Stimulated activated CD8-positive, alpha-beta memory T cell treated with anti-CD3 and anti-CD28 coated beads, Interleukin-7, amount 100 ng/mL, for 4 hours (primary cell): ENCODE results near the gene LRIF1.
A peak's percentile ranks its signal among the peaks of the same experiment; 100 is the strongest.
"Not testable (repeated sequence)": the region's sequence is repeated elsewhere in the genome, so short reads cannot be mapped to it uniquely, and the experiment has no call there.

ENCODE experiments used
- DNase-seq, 2 donors: peaks; one replicate each; pipeline ENCODE4 v3.0.0-alpha.2; 2020; ENCODE audit warnings: low read depth in 2 of 2

The LRIF1 gene

DNA sequence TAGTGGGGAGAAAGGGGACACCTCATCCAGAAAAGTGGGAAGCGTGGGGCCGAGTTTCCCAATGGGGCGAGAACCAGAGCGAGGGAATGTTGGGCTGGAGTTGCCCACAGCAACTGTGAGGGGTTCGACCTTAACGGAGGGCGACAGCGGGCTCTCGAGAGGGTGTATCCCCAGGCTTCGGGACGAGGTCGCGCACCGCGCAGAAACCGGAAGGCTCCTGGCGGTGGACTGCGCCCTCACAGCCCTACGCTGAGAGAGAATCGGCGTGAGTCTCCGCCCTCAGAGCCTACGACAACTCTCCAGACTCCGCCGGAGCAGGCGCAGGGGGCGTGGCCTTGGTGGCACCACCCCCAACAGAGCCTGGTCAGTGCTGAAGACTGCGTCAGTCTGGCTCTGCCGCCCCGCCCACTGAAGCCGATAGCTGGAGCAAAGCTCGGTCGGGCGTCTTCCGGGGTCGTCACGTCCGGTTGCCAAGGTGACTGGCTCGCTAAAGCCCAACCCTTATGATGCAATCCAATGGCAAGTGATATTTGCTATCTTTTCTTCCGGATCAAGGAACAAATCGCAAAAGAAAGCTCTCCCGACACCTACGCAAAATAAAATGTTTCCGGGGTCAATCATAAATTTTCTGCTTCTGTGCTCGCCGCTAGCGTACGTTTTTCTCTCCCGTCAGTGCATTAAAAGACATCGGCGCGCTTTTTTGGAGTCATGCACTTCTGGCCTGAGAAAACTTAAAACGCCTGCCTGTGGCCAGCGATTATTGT lies at the start of gene LRIF1:
Gene LRIF1, minus strand, starts transcription at position 232 of the 764 bp plus-strand sequence. CDS start 234 bp downstream, outside the sequence.
- peak; percentile 100 for DNase-seq

- DNase-seq: no peak
Measured at GRCh38 chr1:111008031-111008430, 44.3 kb upstream of the LRIF1 start.

- no peak for DNase-seq
Measured at GRCh38 chr1:111006556-111006955, 42.8 kb upstream of the LRIF1 start.

- DNase-seq: not testable (repeated sequence)
Measured at GRCh38 chr1:110999607-111000006, 35.9 kb upstream of the LRIF1 start.

DNA sequence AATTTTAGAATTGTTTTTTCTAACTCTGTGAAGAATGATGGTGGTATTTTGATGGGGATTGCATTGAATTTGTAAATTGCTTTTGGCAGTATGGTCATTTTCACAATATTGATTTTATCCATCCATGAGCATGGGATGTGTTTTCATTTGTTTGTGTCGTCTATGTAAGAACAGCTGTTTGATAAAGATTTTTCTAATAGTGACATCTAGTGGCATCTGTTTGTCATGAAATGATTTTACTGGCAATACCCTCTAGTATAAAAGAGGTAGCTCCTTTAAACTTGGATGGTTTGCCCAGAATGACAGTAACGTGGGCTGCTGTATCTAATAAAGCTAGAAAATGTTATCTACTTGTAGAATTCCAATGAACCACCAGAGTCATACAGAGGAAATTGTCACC lies 28.6 kb upstream of the LRIF1 start:
- DNase-seq: not testable (repeated sequence)

DNA sequence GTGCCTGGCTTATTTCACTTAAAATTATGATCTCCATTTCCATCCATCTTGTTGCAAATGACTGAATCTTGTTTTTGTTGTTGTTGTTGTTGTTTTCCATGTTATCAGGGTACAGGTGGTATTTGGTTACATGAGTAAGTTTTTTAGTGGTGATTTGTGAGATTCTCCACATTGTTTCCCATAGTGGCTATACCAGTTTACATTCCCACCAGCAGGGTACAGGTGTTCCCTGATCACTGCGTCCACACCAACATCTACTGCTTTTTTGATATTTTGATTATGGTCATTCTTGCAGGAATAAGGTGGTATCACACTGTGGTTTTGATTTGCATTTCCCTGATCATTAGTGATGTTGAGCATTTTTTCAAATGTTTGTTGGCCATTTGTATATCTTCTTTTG lies 27.6 kb upstream of the LRIF1 start:
- DNase-seq: not testable (repeated sequence)

DNA sequence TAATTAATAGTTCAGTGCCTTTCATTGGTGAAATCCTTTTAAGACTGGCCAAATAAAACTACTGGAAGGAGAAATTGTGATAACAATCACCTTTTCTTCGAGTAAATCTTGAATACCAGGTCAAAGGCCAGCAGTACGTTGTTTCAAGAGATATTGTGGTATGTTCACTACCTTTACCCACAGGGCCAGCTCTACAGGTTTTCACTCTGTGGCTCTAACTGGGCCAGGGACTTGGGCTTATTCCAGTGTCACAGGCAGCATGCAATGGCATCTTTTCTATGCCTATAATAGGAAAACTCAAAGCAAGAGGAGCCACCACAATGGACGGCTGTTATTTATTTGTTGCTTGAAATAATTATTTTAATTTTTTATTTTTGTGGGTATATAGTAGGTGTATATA lies 26.8 kb upstream of the LRIF1 start:
- no peak for DNase-seq

- DNase-seq: no peak
Measured at GRCh38 chr1:110986407-110986891, 22.7 kb upstream of the LRIF1 start.

GRCh38 chr1:110982320-110982719 lies 18.6 kb upstream of the LRIF1 start:
- DNase-seq: no peak

GRCh38 chr1:110979154-110979553 lies 15.4 kb upstream of the LRIF1 start:
- DNase-seq: no peak

- no peak for DNase-seq
Measured at GRCh38 chr1:110976089-110976488, 12.4 kb upstream of the LRIF1 start.

DNA sequence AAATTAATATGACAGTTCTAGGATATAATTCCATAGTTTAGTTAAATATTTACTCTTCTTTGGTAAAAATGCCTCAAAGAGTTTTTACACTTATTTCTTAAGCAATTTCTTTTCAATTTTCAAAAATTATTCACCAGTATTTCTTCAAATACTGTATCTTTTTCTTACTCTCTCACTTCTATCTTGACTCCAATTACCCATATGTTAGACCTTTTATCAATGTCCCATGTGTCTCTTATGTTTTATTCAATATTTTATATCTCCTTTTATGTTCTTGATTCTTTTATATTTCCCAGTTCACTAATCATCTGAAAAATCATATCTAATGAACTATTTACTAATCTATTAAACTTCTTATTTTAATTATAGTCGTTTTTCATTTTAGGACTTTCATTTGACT lies 11.5 kb upstream of the LRIF1 start:
- DNase-seq: no peak

GRCh38 chr1:110967256-110967655 lies 3.5 kb upstream of the LRIF1 start:
- no peak for DNase-seq

DNA sequence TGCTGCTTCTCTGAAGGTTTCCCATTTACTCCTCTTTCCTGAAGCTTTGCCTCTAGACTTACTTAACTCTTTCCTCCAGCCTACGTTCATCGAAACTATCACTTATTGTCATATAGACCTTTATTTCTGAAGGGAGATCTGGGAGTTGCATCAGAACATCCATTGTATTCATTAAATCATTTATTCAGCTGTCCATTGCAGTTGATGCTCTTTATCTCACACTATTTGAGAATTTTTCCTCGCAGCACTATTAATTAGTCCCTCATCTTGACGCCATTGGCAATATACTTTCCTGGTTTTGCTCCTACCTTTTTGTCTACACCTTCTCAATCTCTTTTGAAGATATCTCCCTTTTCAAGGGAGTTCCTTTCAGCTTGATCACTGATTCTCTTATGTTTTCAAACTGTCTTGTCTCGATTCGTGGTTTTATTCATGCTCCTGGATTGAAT lies 757 bp upstream of the LRIF1 start:
- no peak for DNase-seq

- peak; percentile 41 to 46 for DNase-seq
Measured at GRCh38 chr1:110962892-110963690, 631 bp downstream of the LRIF1 start.

DNA sequence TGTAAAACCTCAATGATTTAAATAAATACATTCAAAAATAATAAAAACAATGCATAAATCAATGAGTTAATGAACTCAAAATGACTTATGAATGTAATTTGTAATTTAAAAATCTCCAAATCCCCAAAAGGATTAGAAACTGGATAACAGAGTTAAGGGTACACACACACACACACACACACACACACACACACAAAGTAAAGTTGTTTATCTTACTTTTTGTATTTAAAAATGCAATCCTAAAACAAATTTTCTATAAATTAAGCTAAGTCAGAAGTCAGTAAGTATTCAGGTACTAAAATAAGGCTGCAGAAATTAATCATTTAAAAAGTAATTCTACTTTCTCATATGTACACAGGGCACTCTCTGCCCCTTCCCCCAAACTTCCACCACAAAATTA lies 1.8 kb downstream of the LRIF1 start:
- no peak for DNase-seq

GRCh38 chr1:110960777-110961420 lies 2.8 kb downstream of the LRIF1 start:
- no peak for DNase-seq

DNA sequence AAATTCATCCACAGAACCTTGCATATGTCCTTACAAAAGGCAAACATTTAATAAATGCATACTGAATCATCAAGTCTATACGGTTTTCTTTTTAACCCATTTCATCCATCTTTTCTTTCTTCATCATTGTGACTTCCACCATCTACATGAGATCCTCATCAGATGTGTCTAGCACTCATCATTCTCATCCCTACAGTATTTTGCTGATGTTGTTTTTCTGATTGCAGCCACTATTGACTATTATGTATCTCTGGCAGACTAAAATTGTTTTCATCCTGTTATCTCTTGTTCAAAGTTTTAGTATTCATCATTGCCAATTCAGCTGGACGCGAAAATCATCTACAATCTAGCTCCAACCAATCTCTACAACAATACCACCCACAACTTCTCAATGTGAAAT lies 5.9 kb downstream of the LRIF1 start:
- DNase-seq: no peak

DNA sequence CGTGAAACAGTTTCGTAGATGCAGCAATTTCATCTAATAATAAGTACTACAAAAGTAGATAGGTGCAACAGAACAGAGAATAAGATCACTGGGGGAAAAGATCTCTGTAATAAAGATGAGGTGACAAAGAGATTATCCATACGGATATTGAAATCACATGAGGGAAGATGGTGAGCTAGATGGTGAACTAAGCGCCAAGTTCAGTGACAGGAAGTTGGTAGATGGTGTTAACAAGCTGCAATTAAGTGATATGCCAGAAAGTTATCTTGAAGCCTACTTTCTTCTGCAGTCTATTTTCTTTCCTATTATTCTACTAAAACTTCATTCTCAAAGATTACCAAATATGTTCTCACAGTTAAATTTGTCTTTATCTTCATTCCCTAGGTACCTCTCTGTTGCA lies 7.1 kb downstream of the LRIF1 start:
- DNase-seq: no peak

DNA sequence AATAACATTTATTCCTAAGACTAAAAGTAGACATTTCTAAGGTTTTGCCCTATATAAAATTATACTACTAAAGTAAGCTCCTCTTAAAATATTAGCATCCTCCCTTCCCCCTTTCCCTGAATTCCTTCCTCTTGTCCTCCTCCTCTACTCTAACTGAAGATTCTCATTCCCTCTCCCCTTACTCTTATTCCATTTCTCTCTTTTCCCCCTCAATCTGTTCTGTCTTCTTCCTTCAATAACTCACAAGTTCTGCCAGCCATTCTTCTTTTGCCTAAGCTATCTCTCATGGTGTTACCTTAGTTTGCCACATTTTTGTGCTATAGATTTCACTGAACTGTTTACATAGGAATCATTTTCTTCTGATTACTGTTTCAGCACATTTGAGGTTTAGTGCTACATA lies 10.7 kb downstream of the LRIF1 start:
- DNase-seq: no peak

GRCh38 chr1:110952031-110952430 lies 11.7 kb downstream of the LRIF1 start:
- no peak for DNase-seq

DNA sequence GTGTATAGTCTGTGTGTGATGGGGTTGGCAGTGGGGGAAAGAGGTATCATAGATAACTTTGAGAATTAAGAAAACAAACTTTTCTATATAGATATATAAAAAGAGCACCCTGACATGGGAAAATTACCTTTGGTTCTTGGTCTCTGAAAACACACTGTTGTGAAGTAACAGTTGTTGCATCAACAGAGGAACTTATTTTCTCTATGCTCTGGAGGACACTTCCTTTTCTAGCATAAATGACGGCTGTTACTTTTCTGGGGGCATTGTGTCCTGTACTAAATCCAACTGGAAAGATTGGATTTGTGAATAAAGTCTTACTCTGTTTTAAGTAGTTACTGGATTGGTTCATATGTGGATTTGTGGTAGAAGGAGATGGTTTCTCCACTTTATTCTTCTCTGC lies 12.6 kb downstream of the LRIF1 start:
- DNase-seq: no peak
